A549 (cell line): ENCODE results near the gene SYNPR.

Source experiments
- CBX2 ChIP-seq: fragments of 200-600 bp; sonication (generic); IDR thresholded peaks from 2 replicates; pipeline ENCODE4 v1.6.1; 2016; ENCODE audit warnings: low read depth, mild to moderate bottlenecking, borderline replicate concordance
- CTCF ChIP-seq: fragments of >200 bp; sonication (Bioruptor Twin); formaldehyde crosslinking; IDR thresholded peaks from 3 replicates; pipeline ENCODE4 v1.5.1; 2016
- ESRRA ChIP-seq: fragments of 150-350 bp; IDR thresholded peaks from 2 replicates; pipeline ENCODE4 v1.6.1; 2014; ENCODE audit warnings: mild to moderate bottlenecking, low read length, borderline replicate concordance
- JUN ChIP-seq, 2 experiments: fragments of >200 bp; sonication (Bioruptor Twin); formaldehyde crosslinking; IDR thresholded peaks; 2 replicates in 1 of 2; 3 replicates in 1 of 2; pipeline ENCODE4 v1.6.1; 2016 to 2017
- MAX ChIP-seq: IDR thresholded peaks from 2 replicates; pipeline ENCODE4 v1.6.1; 2012
- MYC ChIP-seq: IDR thresholded peaks from 2 replicates; pipeline ENCODE4 v1.6.1; 2012; ENCODE audit warnings: mild to moderate bottlenecking, inconsistent platforms, low read length, improper control_type of control experiment, borderline replicate concordance
- NPAS2 ChIP-seq: fragments of 250-450 bp; sonication (Bioruptor Pico); IDR thresholded peaks from 2 replicates; pipeline ENCODE4 v1.8.0; 2022; ENCODE audit warnings: mild to moderate bottlenecking, moderate library complexity, borderline replicate concordance
- NR3C1 ChIP-seq: fragments of >200 bp; sonication (Bioruptor Twin); formaldehyde crosslinking; IDR thresholded peaks from 3 replicates; pipeline ENCODE4 v1.6.1; 2017
- REST ChIP-seq: fragments of 200-600 bp; sonication (generic); IDR thresholded peaks from 2 replicates; pipeline ENCODE4 v1.6.1; 2016; ENCODE audit warnings: antibody characterized with exemption, mild to moderate bottlenecking, moderate library complexity
- RFX5 ChIP-seq: fragments of 450-650 bp; IDR thresholded peaks from 2 replicates; pipeline ENCODE4 v1.7.1; 2014; ENCODE audit warnings: antibody characterized with exemption, mild to moderate bottlenecking, moderate library complexity
- SREBF2 ChIP-seq: fragments of 450-650 bp; IDR thresholded peaks from 2 replicates; pipeline ENCODE4 v1.6.1; 2014; ENCODE audit warnings: mild to moderate bottlenecking, moderate library complexity

GRCh38 chr3:63497641-63498040 is 219.5 kb downstream of the SYNPR start:
- TF ChIP-seq CTCF (no peak), REST (no peak), NR3C1 (no peak), NPAS2 (no peak), ESRRA (no peak), RFX5 (no peak), SREBF2 (no peak), MAX (no peak), CBX2 (no peak), JUN (IDR thresholded peaks at IDR 0.05) (no peak), MYC (no peak)
